Neural cell (in vitro differentiated cells): ENCODE results near the gene THRAP3. TPM values are rescaled to one million over a fixed set of nuclear protein-coding genes. Genes with fewer than 3 reads are reported as not detected.

Experiments
- H2AFZ ChIP-seq: fragments of 200-600, 300-800 bp; sonication (generic), shearing (Covaris generic); 2 replicates; pipeline ENCODE4 v1.6.0; 2014; ENCODE audit warnings: low read depth, mild to moderate bottlenecking, antibody characterized with exemption, low read length, moderate library complexity
- H3F3A ChIP-seq: fragments of 200-600 bp; shearing (Covaris generic); 2 replicates; pipeline ENCODE4 v1.6.1; 2016; ENCODE audit warnings: mild to moderate bottlenecking, moderate library complexity, mixed read lengths, antibody characterized with exemption, low read length; ENCODE audit not compliant: insufficient read depth, poor library complexity, severe bottlenecking
- H3K27ac ChIP-seq: fragments of 200-600, 300-800 bp; sonication (generic), shearing (Covaris generic); 2 replicates; pipeline ENCODE4 v1.5.1; 2014; ENCODE audit warnings: mild to moderate bottlenecking, low read length, moderate library complexity
- H3K27me3 ChIP-seq: fragments of 300-800, 200-600 bp; sonication (generic), shearing (Covaris generic); 2 replicates; pipeline ENCODE4 v1.6.0; 2014; ENCODE audit warnings: mild to moderate bottlenecking, low read depth, low read length, moderate library complexity; ENCODE audit not compliant: insufficient read depth
- H3K36me3 ChIP-seq: fragments of 300-800, 200-600 bp; sonication (generic), shearing (Covaris generic); 2 replicates; pipeline ENCODE4 v1.5.1; 2014; ENCODE audit warnings: mild to moderate bottlenecking, antibody characterized with exemption, low read length, moderate library complexity; ENCODE audit not compliant: insufficient read depth
- H3K4me2 ChIP-seq: fragments of 300-800, 200-600 bp; sonication (generic), shearing (Covaris generic); 2 replicates; pipeline ENCODE4 v1.6.0; 2014; ENCODE audit warnings: mild to moderate bottlenecking, low read length
- H3K4me3 ChIP-seq: fragments of 300-800, 200-600 bp; sonication (generic), shearing (Covaris generic); 2 replicates; pipeline ENCODE4 v1.5.1; 2014; ENCODE audit warnings: mild to moderate bottlenecking, low read length, moderate library complexity
- H3K79me2 ChIP-seq: fragments of 200-600 bp; shearing (Covaris generic); replicated peaks from 2 replicates; pipeline ENCODE4 v1.6.0; 2014; ENCODE audit warnings: mild to moderate bottlenecking, low read length, moderate library complexity; ENCODE audit not compliant: insufficient read depth
- H3K9ac ChIP-seq: fragments of 300-800, 200-600 bp; sonication (generic), shearing (Covaris generic); 2 replicates; pipeline ENCODE4 v1.6.1; 2016; ENCODE audit warnings: mild to moderate bottlenecking, low read length, mixed read lengths
- H3K9me2 ChIP-seq: fragments of 200-600 bp; shearing (Covaris generic); 2 replicates; pipeline ENCODE4 v1.6.1; 2016; ENCODE audit warnings: mild to moderate bottlenecking, low read length, mixed read lengths; ENCODE audit not compliant: insufficient read depth
- H3K9me3 ChIP-seq: fragments of 200-600, 300-800 bp; sonication (generic), shearing (Covaris generic); 2 replicates; pipeline ENCODE4 v1.6.1; 2016; ENCODE audit warnings: mild to moderate bottlenecking, mixed run types, low read length, moderate library complexity, mixed read lengths
- H4K20me1 ChIP-seq: fragments of 200-600 bp; shearing (Covaris generic); 2 replicates; pipeline ENCODE4 v1.6.1; 2016; ENCODE audit warnings: mild to moderate bottlenecking, mixed run types; ENCODE audit not compliant: insufficient read depth
- EP300 ChIP-seq: fragments of 450-650 bp; conservative IDR thresholded peaks from 2 replicates; pipeline ENCODE4 v1.6.1; 2014; ENCODE audit warnings: antibody characterized with exemption, mild to moderate bottlenecking, moderate library complexity; ENCODE audit not compliant: poor library complexity, severe bottlenecking
- EZH2 ChIP-seq: fragments of 200-600, 300-800 bp; shearing (Covaris generic), sonication (generic); IDR thresholded peaks from 2 replicates; pipeline ENCODE4 v1.6.1; 2014; ENCODE audit warnings: antibody characterized with exemption, low read length, borderline replicate concordance, mild to moderate bottlenecking; ENCODE audit not compliant: insufficient read depth, poor library complexity, severe bottlenecking
- MXI1 ChIP-seq: fragments of 450-650 bp; conservative IDR thresholded peaks from 2 replicates; pipeline ENCODE4 v1.6.1; 2014; ENCODE audit warnings: antibody characterized with exemption, mild to moderate bottlenecking; ENCODE audit not compliant: poor library complexity, severe bottlenecking
- POLR2AphosphoS5 ChIP-seq: IDR thresholded peaks from 2 replicates; pipeline ENCODE4 v1.6.1; 2012
- RAD21 ChIP-seq: fragments of 450-650 bp; conservative IDR thresholded peaks from 2 replicates; pipeline ENCODE4 v1.6.1; 2014; ENCODE audit warnings: antibody characterized with exemption, mild to moderate bottlenecking, moderate library complexity
- SMC3 ChIP-seq: fragments of 450-650 bp; conservative IDR thresholded peaks from 2 replicates; pipeline ENCODE4 v1.6.1; 2014; ENCODE audit warnings: antibody characterized with exemption, mild to moderate bottlenecking, moderate library complexity; ENCODE audit not compliant: poor library complexity
- TAF1 ChIP-seq: IDR thresholded peaks from 2 replicates; pipeline ENCODE4 v1.6.1; 2012; ENCODE audit warnings: low read depth
- polyA plus RNA-seq: library from polyadenylated mRNA; depleted of rRNA; stranded (reverse); fragments of >200 nt; gene quantifications from 2 replicates; pipeline ENCODE4 v1.2.3, GENCODE V29; 2014
- small RNA-seq, 3 experiments: library from RNA; depleted of rRNA; stranded (forward); fragments of <200 nt; gene quantifications; one replicate each; pipeline ENCODE3, GENCODE V24; 2012
- TF ChIP-seq, protein P1 (sequence below): fragments of 450-650 bp; IDR thresholded peaks from 2 replicates; pipeline ENCODE4 v1.5.1; 2014; ENCODE audit warnings: antibody characterized with exemption, mild to moderate bottlenecking, moderate library complexity; ENCODE audit not compliant: poor library complexity, severe bottlenecking
- TF ChIP-seq, protein P2 (sequence below): IDR thresholded peaks from 2 replicates; pipeline ENCODE4 v1.6.1; 2012; ENCODE audit warnings: borderline replicate concordance

Gene THRAP3
- polyA plus RNA-seq, 1 donor from 2014 or later = 54.4 TPM

DNA sequence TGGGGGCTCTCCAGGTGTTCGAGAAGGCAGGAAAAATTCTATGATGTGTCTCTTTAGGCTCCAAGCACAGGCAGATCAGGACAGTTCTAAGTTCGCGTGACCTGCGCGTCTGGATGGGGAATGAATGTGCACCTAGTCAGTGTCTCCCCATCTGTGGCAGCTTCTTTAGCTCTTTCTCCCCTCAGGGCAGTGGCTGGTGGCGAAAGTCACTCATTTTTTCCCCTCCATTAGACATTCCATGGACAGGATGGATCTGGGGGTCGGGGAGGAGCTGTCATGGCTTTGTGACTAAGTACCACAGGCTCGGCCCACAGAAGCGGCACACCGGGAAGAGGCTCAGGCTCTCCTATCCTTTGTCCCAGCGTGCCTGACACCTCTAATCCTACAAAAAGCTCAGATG, 130.2 kb downstream of the THRAP3 start:
- Histone ChIP-seq H3K4me3 (no peak overlapping the region), H2AFZ (no peak overlapping the region), H3F3A (no peaks in the 10 kb centered on the region), H3K79me2 (no peaks in the 10 kb centered on the region), H3K9ac (no peak overlapping the region), H3K9me2 (no peaks in the 10 kb centered on the region), H3K27ac (no peak overlapping the region), H3K4me2 (no peak overlapping the region), H3K27me3 (no peaks in the 10 kb centered on the region), H3K36me3 (no peaks in the 10 kb centered on the region), H4K20me1 (no peaks in the 10 kb centered on the region), H3K9me3 (no peaks in the 10 kb centered on the region)
- no peak for TF ChIP-seq POLR2AphosphoS5
- TF ChIP-seq SMC3 = no peak
- TF ChIP-seq MXI1 = no peak
- no peak for TF ChIP-seq EP300
- TF ChIP-seq, protein P1, sequence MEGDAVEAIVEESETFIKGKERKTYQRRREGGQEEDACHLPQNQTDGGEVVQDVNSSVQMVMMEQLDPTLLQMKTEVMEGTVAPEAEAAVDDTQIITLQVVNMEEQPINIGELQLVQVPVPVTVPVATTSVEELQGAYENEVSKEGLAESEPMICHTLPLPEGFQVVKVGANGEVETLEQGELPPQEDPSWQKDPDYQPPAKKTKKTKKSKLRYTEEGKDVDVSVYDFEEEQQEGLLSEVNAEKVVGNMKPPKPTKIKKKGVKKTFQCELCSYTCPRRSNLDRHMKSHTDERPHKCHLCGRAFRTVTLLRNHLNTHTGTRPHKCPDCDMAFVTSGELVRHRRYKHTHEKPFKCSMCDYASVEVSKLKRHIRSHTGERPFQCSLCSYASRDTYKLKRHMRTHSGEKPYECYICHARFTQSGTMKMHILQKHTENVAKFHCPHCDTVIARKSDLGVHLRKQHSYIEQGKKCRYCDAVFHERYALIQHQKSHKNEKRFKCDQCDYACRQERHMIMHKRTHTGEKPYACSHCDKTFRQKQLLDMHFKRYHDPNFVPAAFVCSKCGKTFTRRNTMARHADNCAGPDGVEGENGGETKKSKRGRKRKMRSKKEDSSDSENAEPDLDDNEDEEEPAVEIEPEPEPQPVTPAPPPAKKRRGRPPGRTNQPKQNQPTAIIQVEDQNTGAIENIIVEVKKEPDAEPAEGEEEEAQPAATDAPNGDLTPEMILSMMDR = no peak
- no peak for TF ChIP-seq TAF1
- TF ChIP-seq, protein P2, sequence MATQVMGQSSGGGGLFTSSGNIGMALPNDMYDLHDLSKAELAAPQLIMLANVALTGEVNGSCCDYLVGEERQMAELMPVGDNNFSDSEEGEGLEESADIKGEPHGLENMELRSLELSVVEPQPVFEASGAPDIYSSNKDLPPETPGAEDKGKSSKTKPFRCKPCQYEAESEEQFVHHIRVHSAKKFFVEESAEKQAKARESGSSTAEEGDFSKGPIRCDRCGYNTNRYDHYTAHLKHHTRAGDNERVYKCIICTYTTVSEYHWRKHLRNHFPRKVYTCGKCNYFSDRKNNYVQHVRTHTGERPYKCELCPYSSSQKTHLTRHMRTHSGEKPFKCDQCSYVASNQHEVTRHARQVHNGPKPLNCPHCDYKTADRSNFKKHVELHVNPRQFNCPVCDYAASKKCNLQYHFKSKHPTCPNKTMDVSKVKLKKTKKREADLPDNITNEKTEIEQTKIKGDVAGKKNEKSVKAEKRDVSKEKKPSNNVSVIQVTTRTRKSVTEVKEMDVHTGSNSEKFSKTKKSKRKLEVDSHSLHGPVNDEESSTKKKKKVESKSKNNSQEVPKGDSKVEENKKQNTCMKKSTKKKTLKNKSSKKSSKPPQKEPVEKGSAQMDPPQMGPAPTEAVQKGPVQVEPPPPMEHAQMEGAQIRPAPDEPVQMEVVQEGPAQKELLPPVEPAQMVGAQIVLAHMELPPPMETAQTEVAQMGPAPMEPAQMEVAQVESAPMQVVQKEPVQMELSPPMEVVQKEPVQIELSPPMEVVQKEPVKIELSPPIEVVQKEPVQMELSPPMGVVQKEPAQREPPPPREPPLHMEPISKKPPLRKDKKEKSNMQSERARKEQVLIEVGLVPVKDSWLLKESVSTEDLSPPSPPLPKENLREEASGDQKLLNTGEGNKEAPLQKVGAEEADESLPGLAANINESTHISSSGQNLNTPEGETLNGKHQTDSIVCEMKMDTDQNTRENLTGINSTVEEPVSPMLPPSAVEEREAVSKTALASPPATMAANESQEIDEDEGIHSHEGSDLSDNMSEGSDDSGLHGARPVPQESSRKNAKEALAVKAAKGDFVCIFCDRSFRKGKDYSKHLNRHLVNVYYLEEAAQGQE = no peak
- TF ChIP-seq RAD21 = no peak
- no peak for TF ChIP-seq EZH2

Small RNA genes lying within 50 kb of the gene (small RNA-seq; reads per million reads assigned to genes)
- gene RN7SL131P = 0 reads per million in 3 experiments
- gene UBE2V2P4 = 0 reads per million in 3 experiments

Other genes with a start within 250 kb of the THRAP3 start
- 32.1 and 34.7 TPM in 2 replicates for gene TEKT2, start 140.3 kb upstream of the THRAP3 start, polyA plus RNA-seq
- gene ADPRS, start 135.6 kb upstream of the THRAP3 start, polyA plus RNA-seq = 66.7 and 71.5 TPM in 2 replicates
- 0.98 TPM in 1 of 2 replicates, not detected in the other for gene COL8A2, start 99.2 kb upstream of the THRAP3 start, polyA plus RNA-seq
- 236 and 278 TPM in 2 replicates for gene TRAPPC3, start 75.0 kb upstream of the THRAP3 start, polyA plus RNA-seq
- gene MAP7D1, start 68.3 kb upstream of the THRAP3 start, polyA plus RNA-seq = 142 and 156 TPM in 2 replicates
- 2.6 and 2.8 TPM in 2 replicates for gene SH3D21, start 81.9 kb downstream of the THRAP3 start, polyA plus RNA-seq
- gene EVA1B, start 99.2 kb downstream of the THRAP3 start, polyA plus RNA-seq = 0.25 and 2.1 TPM in 2 replicates
- 8.4 and 10.5 TPM in 2 replicates for gene STK40, start 161.5 kb downstream of the THRAP3 start, polyA plus RNA-seq
- gene LSM10, start 173.5 kb downstream of the THRAP3 start, polyA plus RNA-seq = 1.3 and 3.2 TPM in 2 replicates
- gene OSCP1, start 226.0 kb downstream of the THRAP3 start, polyA plus RNA-seq = 16.2 and 20.7 TPM in 2 replicates
- 64.7 and 65.6 TPM in 2 replicates for gene MRPS15, start 239.9 kb downstream of the THRAP3 start, polyA plus RNA-seq